ENCODE data around the gene DDX42.
"Not testable (repeated sequence)": the region's sequence is repeated elsewhere in the genome, so short reads cannot be mapped to it uniquely, and the experiment has no call there.

DDX42 gene

DNA sequence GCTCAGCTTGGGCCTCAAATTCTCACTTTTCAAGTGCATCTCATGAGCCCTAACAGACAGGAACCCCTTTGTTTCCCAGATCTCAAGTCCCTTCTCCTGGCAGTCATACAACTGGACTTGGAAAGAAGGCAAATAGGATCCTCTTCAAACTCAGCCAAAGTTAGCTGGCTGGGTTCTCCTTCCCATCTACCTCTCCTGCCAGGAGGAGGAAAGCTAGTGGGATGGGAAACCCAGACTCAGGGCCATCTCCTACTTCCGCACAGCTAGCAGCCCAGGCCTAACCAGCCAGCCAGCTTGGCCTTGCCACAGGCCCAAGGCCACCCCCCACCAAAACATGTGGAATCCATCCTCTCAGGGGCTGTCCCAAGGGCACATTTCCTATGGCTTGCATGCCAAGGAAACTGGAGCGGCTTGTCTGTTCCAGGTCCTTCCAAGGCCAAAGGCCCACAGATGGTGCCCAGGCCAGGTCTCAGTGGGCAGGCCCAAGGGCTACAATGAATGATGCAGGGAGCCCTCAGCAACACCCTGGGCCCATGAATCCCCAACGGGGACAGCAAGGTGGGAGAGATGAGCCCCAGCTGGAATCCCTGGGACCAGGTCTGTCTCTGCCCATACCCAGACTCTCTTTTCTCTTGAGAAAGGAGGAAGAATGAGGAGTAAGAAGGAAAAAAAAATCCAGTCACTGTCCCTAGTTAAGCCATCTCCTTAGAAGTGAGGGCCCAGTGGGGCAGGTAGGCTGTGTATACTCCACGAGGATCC is 66.8 kb downstream of the DDX42 start:
- no peak for DNase-seq

DNA sequence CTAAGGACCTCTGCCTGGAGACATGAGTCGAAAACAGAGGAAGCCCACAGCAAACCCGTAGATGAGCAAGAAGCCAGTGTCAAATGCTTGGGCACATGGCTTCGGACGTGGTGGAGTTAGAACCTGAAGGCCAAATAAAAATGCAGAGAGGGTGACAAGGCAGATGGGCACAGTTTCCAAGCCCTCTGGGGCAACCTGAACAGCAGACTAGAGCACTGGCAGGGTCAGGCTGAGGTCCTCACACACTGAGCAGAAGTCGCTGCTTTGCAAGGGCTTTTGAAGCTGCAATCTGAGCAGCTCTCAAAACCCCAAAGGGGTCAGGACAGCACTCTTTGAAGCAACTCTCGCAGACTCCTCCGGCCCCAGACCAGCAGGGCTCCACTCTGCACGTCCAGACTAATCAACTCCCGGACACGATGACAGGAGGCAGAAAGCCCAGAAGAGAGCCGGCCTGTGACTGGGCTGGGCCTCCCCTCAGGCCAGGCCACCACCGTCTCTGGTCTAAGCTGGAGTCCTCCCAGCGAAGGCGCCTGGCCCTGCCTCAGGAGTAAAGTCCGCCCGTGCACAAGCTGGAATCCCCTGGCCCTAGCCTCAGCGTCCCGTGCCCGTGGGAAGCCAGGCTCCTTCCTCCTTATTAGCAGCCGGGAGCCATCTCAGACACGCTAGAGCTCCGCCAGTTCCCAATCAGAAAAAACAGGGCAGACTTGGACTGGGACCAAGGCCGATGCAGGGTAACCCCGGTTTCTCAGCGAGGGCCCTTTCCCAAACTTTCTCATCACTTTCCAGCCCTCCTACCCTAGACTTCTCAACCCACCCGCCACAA is 67.6 kb downstream of the DDX42 start:
- peak; percentile 34 for DNase-seq

DNA sequence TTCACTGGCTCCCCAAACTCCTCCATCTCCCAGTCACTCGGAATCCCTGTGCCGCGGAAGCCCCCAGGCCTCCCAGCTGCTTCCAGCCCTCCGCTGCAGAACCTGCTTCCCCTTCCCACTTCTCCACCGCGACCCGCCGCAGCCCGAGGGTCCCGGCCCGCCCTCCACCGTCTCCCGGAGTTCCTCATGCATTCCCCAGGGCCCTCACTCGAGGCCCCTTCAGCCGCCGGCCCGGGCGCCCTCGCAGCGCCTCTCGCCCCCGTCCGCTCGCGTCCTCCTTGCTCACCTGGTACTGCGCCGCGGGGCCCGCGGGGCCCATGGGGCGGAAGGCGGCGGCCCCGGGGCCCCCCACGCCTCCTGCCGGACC is 68.2 kb downstream of the DDX42 start:
- no peak for DNase-seq

DNA sequence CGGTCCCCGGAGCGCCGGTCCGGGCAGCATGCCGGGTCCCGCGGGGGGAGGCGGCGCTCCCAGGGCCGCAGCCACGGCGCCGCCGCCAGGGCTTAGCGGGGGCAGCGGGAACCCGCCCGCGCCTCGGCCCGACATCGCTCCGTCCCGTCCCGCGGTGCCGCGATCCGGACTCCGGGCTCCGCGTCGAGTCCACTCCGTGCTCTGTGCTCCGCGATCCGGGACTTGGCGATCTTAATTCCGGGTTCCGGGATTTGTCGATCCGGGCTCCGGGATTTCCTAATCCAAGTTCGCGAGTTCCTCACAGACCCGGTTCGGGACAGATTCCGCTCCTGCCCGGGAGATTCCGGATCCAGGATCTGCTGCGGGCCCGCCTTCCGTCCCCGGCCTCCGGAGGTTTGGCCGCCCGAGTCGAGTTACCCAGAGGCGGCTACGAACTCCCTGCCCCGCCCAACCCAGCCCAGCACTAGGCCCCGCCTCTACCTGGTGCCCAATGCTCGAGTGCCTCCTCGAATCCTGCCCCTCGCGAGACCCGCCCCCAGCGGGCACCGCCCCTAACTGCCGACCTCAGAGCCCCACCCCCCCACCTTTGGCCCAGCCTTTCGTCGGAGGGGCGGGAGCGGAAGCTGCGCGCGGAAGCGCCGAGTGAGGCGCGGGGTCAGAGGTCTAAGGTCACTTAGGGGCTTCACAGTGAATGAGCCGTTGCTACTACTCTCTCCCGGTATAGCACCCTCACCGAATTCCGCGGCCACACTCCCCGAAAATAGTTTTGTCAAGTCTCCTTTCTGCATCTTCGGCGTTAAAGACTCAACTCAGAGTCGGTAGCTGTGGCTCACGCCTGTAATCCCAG is 68.8 kb downstream of the DDX42 start, which contains the start of gene SMARCD2:
Gene SMARCD2 (minus strand): TSS at position 146 of the 847 bp plus-strand sequence. CDS start 11 bp downstream, at position 135.
- peak; percentile 98 for DNase-seq

DNA sequence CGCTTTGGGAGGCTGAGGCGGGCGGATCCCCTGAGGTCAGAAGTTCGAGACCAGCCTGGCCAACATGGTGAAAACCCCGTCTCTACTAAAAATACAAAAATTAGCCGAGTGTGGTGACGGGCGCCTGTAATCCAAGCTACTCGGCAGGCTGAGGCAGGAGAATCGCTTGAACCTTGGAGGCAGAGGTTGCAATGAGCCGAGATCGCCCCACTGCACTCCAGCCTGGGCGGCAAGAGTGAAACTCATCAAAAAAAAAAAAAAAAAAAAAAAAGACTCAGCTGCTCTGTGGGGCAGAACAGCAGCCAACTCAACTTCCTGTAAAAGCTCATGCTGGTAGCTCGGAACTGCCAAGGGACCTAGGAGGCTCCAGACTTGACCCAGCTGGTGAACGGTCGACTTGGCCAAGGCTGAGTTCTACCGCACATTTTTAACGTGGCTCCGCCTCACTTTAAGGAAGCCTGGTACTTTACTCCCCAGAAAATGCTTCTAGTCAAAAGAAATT is 69.5 kb downstream of the DDX42 start:
- not testable (repeated sequence) for DNase-seq

DNA sequence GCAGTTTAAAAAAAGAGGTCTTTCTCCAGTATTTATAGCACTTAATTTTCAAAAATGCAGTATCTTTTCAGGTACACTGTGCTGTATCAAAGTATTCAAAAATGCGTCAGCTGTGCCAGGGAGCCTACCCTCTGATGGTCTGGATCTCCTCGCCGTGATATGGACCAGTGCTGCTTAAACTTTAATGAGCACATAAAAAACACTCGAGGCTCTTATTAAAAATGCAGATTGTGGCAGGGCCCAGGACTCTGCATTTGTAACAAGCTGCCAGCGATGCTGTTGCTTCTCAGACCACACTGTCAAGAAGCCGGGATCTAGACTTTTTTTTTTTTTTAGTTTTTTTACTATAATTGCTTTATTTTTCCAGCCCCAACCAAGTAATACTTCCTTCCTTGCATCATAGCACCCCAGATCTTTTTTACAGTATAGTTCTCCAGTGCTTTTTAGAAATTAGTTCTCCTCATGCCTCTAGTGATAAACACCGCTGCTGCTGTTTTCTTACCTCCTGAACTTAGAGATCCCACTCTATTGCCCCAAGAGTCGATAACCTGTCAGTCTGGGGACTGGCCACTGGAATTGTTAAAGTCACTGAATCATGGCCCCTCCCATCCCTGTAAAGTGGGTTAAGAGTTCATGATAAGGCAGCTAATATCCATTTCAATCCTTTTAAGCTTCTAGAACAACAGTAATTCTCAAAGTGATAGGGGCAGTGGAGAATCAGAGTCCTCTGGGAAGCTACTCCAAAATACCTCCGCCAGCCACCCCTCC is 70.1 kb downstream of the DDX42 start:
- DNase-seq = no peak

DNA sequence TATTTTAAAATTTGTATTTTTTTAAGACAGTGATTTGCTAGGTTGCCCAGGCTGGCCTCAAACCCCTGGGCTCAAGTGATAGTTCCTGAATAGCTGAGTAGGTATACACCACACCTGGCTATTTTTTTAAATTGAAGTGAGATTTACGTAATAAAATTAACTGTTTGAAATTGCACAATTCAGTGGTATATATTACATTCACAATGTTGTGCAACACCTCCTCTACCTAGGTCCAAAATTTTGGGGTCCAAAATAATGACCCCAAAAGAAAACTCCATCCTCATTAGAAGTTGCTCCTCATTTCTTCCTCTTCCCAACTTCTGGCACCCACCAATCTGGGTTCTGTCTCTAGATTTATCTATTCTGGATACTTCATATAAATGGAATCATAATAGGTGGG is 71.5 kb downstream of the DDX42 start:
- no peak for DNase-seq

DNA sequence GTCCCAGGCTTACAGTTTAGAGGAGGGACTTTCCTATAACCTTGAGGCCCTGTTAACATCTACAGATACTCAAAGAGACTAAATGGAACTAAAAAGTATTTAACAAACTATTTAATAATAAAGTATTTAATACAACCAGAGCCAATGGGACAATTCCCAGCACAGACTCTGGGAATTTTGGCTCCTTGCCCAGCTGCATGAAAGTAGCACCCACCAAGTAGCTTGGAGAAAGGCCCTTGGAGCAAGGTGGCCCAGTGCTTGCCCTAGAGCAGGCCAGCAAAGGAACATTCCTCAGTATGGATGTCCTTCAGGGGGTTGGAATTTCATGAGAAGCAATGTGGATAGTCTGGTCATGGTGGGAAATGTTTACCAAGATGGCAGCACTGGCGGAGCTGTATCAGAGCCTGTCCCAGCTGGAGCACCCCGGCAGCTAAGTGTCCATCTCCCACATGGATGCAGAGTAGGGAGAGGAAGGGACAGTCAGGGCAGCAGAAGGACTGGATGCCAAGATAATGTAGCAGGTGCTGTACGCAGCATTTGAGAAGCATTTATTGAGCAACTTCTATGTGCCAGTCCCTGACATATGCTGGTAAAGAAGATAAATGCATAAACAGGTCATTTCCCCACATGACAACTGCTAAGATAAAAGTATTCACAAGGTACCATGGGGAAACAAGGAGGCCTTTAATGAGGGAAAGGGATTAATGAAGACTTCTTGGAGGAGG is 73.7 kb downstream of the DDX42 start:
- DNase-seq = no peak

DNA sequence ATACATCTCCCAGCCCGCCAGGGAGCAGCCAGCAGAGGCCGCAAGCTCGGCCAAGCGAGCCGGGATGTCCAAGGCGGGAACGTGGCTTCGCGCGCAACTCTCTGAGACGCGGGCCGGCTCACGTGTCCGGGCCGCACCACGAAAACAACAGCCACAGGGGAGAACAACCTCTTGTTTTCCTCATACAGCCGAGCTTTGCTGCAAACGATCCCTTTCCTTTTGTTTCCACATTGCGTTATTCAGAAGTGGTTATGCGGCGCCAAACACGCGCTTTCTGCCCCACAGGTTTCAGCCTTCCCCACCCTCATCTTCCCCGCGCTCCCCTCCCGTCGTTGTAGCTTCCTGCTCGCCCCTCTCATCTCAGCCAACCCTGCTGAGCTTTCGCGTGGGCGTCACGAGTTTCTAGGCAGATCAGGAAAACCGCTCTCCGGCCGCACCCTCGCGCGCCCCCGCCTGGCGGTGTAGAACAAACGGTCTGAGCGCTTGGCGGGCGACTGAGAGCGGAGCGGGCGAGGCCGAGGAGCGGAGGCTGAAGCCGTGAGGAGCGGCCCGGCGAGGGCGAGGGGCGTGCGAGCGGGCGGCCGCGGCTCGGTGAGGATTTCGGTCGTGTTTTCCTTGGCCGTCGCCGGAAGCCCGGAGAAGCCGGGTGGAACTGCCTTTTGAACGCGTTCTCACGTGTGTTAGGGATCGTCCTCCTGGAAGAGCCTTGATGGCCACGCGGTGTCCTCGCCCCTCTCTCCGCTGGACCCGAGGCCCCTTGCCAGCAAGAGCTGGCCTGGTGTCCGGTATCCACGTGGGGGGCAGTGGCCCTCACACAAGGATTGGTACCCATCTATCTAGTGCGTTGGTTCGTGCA is 75.1 kb downstream of the DDX42 start:
- DNase-seq = peak; percentile 96

DNA sequence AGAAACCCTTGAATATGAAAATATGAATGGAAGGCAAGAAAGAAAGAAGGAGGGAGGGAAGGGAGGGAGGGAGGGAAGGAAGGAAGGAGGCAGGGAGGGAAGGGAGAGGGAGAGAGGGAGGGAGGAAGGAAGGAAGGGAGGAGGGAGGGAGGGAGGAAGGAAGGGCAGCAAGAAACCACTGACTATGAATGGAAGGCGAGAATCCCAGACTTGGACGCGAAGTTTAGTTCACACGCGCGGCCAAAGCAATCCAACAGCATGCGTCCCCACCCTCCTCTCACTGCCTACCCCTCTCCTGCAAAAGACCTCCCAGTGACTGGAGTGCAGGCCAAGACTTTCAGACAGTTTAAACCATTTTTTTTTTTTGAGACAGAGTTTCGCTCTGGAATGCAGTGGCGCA is 76.4 kb downstream of the DDX42 start:
- DNase-seq = no peak

DNA sequence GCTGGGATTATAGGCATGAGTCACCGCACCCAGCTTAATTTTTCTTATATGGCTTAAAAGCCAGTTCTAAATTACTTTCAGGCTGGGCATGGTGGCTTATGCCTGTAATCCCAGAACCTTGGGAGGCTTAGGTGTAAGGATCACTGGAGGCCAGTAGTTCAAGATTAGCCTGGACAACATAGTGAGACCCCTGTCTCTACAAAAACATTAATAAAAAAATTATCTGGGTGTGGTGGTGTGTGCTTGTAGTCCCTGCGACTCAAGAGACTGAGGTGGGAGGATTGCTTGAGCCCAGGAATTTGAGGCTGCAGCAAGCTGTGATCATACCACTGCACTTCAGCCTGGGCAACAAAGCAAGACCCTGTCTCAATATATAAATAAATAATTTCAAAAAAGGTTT is 79.3 kb downstream of the DDX42 start:
- DNase-seq = no peak

DNA sequence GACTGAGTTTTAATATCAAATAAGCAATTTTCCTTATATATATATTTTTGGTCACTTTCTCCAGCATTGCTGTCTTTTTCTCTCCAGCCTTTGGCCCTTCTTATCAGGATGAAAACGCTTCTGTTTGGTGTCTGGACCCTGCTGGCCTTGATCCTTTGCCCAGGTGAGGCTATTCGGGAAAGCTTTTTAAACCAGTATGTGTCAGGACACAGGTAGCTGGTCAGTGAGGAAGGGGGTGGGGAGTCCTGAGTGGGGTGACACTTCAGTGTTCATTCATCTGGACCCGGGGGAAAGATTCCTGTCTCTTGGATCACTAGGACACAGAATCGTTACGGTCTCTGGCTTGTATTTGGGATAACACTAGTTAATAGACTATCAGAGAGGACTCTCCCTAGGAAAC is 80.7 kb downstream of the DDX42 start:
- DNase-seq = no peak

DNA sequence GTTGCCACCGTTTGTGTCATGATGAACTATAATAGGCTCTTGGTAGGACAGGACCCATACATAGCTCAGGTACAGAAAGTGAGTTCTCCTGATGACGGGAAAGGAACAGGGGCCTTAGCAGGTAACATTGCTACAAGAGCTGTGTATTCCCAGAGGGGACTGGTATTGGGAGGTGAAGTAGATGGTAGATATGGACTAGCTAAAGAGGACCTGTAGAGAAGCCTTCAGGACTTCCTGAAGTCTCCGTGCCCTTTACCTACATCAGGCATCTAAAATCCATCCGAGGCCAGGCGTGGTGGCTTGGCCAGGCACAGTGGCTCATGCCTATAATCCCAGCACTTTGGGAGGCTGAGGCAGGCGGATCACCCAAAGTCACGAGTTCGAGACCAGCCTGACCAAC is 81.2 kb downstream of the DDX42 start:
- DNase-seq = no peak

DNA sequence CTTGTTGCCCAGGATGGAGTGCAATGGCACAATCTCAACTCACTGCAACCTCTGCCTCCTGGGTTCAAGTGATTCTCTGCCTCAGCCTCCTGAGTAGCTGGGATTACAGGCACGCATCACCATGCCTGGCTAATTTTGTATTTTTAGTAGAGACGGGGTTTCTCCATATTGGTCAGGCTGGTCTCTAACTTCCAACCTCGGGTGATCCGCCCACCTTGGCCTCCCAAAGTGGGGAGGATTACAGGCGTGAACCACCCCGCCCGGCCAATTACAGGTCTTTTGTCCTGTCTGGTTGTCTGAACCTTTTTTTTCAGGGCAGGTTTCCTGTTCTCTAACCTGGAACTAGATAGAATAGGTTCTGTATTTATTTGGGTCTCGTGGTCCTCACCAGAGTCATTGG is 82.5 kb downstream of the DDX42 start:
- not testable (repeated sequence) for DNase-seq

DNA sequence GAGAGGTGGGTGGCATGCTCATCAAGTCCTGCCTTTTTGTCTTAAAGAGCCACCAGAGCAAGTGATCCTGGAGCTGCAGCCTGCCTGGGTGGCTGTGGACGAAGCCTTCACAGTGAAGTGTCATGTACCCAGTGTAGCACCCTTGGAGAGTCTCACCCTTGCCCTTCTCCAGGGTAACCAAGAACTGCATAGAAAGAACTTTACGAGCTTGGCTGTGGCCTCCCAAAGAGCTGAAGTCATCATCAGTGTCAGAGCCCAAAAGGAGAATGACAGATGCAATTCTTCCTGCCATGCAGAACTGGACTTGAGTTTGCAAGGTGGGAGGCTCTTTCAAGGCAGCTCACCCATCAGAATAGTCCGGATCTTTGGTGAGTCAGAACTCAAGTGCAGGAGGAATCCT is 85.3 kb downstream of the DDX42 start:
- no peak for DNase-seq

DNA sequence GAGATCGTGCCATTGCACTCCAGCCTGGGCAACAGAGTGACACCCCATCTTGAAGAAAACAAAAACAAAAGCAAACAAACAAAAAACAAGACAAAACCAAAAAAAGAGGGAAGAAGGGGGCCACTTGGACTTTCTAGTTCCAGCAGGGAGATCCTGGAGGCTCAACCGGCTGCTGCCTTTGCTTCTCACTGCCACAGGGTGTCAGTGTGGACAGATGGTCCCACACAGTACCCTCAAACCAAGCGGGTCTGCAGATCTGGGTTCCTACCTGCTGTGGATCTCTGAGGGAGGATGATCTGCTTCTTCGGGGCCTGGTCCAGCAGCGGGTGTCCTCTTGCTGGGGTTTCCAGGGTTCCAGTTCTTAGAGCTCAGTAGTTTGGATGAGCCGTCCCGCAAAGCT is 92.7 kb downstream of the DDX42 start:
- not testable (repeated sequence) for DNase-seq

All from T1000 (cell line).